SK-N-MC (cell line): Measurements from ENCODE around the gene PEPD.

ENCODE experiments used
- EZH2 ChIP-seq: fragments of 200-600 bp; sonication (generic); IDR thresholded peaks from one replicate; pipeline ENCODE4 v1.6.1; 2017; ENCODE audit warnings: antibody characterized with exemption
- FOXP2 ChIP-seq: optimal IDR thresholded peaks from 2 replicates; pipeline ENCODE3; 2011; ENCODE audit warnings: mild to moderate bottlenecking, moderate library complexity; ENCODE audit not compliant: insufficient read depth; ENCODE audit errors: extremely low read length, control extremely low read depth
- POLR2AphosphoS5 ChIP-seq: IDR thresholded peaks from 2 replicates; pipeline ENCODE4 v1.6.1; 2012; ENCODE audit warnings: mild to moderate bottlenecking, low read depth, low read length, borderline replicate concordance

DNA sequence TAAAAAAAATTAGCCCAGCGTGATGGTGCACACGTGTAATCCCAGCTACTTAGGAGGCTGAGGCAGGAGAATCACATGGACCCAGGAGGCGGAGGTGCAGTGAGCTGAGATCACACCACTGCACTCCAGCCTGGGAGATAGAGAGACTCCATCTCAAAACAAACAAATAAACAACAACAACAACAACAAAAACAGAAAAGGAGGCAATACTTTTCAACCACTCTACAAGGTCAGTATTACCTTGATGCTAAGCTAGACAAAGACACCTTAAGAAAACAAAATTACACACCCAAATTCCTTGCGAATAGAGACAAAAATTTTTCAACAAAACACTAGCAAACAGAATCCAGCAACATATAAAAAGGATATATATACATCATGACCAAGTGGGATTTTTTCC, 39.7 kb downstream of the PEPD start:
- no peak for TF ChIP-seq EZH2
- no peak for TF ChIP-seq POLR2AphosphoS5
- no peak for TF ChIP-seq FOXP2
